ENCODE results near the gene STH. TPM values are rescaled to one million over a fixed set of nuclear protein-coding genes. Genes with fewer than 3 reads are reported as not detected.

STH gene
- total and polyA plus RNA-seq, 9 of the 15 experiments (the other 6 are each of a cell fraction or from before 2014, with no cell fraction given) = not detected

- TF ChIP-seq ZNF407 (IDR thresholded peaks at IDR 0.05; ENCODE audit: low read depth) (no peak), ZNF444 (CRISPR knock-in tag; IDR thresholded peaks at IDR 0.05) (no peak), SAFB (IDR thresholded peaks at IDR 0.05; ENCODE audit: borderline replicate concordance, low read depth, low read length) (no peak), ARNT (IDR thresholded peaks at IDR 0.05) (no peak), ZKSCAN1 (IDR thresholded peaks at IDR 0.05; ENCODE audit: low read depth, low read length) (no peak), PHF8 (IDR thresholded peaks at IDR 0.05; ENCODE audit: borderline replicate concordance, low read length) (no peak), TFAP4 (CRISPR knock-in tag; IDR thresholded peaks at IDR 0.05; ENCODE audit: borderline replicate concordance) (no peak), KLF13 (tag; IDR thresholded peaks at IDR 0.05; ENCODE audit: borderline replicate concordance, low read depth) (no peak), NEUROD1 (IDR thresholded peaks at IDR 0.05; ENCODE audit: borderline replicate concordance, low read depth, low read length, partially characterized antibody) (no peak), GATAD2B (IDR thresholded peaks at IDR 0.05; ENCODE audit: borderline replicate concordance) (no peak), WHSC1 (IDR thresholded peaks at IDR 0.05; ENCODE audit: low read length) (no peak), OTX1 (CRISPR knock-in tag; IDR thresholded peaks at IDR 0.05) (no peak), CHAMP1 (IDR thresholded peaks at IDR 0.05) (no peak), SFPQ (IDR thresholded peaks at IDR 0.05; ENCODE audit: low read depth, low read length) (no peak)
Observed at GRCh38 chr17:46044286-46044928, 45.4 kb downstream of the STH start (continued).

All from K562 (cell line).